Choroid plexus epithelial cell (primary cell): ENCODE measurements around the gene SLC39A3.

ENCODE experiments used
- DNase-seq: peaks from one replicate; pipeline ENCODE4 v3.0.0-alpha.2; 2010; ENCODE audit warnings: low read depth
- H3K4me3 ChIP-seq: 2 replicates; pipeline ENCODE4 v1.5.1; 2011; ENCODE audit warnings: low read depth, mild to moderate bottlenecking, control low read depth, low read length, moderate library complexity
- CTCF ChIP-seq: conservative IDR thresholded peaks from 2 replicates; pipeline ENCODE4 v1.5.1; 2011; ENCODE audit warnings: low read depth, mild to moderate bottlenecking, control low read depth, inconsistent platforms, low read length, moderate library complexity

The SLC39A3 gene

GRCh38 chr19:2732883-2733282 is 6.9 kb downstream of the SLC39A3 start:
- no peak for DNase-seq
- TF ChIP-seq CTCF: no peak
- H3K4me3 ChIP-seq: no peak overlapping the region

DNA sequence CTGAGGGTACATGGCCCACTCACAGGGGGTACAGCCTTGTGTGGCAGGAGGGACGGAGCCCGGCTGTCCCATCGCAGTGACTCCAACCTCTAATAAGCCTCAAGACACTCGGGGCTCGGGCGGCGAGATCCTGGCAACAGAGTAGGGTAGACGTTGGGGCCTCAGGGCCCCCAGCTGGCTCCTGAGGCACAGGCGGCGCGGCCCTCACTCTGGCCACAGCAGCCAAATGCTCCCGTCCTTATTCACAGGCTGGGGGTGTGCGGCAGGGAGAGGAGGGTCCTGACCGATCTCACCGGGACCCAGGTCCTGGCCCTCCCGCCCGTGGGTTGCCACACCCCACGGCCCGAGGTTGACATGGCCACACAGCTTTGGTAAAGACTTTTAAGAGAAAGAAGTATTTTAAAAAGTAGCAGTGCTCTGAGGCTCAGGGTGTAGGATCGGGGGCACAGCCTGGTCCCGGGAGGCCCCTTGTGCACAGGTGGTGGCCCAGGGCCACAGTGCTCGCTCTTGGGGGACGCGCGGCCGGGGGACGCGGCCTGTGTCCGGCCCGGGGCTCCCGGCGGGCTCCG is 7.6 kb downstream of the SLC39A3 start:
- no peak overlapping the region for H3K4me3 ChIP-seq
- TF ChIP-seq CTCF: no peak
- no peak for DNase-seq

- DNase-seq: no peak
- no peak for TF ChIP-seq CTCF
- H3K4me3 ChIP-seq: no peak overlapping the region
Observed at GRCh38 chr19:2731181-2731995, 8.4 kb downstream of the SLC39A3 start.

- TF ChIP-seq CTCF: no peak
- no peak overlapping the region for H3K4me3 ChIP-seq
- no peak for DNase-seq
Observed at GRCh38 chr19:2729943-2730818, 9.6 kb downstream of the SLC39A3 start.

DNA sequence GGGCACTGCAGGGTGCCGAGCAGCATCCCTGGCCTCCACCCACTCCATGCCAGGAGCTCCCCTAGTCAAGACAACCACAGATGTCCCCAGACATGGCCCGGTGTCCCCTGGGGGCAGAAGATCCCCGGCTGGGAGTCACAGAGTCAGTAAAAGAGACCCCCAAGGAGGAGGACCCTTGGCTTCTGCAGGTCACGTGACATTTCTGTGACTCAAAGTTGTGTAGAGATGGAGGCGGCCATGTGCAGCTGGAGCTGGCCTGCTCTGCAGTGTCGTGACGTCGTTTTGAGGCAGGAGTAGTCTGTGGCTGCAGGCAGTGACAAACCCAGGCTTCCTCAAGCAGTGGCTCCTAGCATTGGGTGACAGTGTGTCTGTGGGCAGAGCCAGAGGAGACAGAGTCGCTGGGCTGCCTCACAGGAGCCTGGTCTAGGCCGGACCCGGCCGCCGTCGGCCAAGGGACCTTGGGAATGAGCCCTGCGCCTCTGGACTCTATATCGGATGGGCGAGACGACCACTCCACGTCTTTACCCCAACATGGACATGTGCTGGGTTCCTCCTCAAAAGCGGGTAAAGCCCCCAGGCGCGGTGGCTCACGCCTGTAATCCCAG is 10.9 kb downstream of the SLC39A3 start:
- DNase-seq: no peak
- no peak for TF ChIP-seq CTCF
- no peak overlapping the region for H3K4me3 ChIP-seq

DNA sequence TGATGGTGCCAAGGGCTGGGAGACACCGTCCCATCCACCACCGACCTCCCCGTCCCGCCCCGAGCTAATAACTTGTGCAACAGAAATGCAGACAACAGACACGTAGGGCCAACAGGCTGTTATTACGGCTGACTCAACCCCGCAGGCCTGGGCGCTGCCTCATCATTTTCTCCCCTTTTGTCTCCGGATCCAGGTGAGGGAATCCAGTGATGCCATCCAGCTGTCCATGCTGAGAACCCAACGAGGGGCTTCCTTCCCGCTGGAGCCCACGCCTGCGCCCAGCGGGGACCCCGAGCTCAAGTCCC is 12.2 kb downstream of the SLC39A3 start:
- H3K4me3 ChIP-seq: no peak overlapping the region
- DNase-seq: no peak
- TF ChIP-seq CTCF: no peak
